ENCODE data around the gene SMURF1.

DNA sequence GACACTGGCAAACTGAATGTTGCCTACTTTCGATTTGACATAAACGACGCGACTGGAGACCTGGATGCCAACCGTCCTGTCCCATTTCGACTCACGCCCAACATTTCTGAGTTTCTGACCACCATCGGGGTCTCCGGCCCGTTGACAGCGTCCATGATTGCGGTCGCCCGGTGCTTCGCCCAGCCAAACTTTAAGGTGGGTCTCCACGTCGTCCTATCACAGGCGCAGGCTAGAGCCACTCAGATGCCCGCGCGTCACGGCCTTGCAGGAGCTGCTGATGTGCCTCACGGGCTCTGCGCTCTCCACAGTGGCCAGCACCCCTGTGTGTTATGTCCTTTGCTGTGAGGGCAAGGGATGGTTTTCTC is 132.6 kb downstream of the SMURF1 start:
- TF ChIP-seq, protein P1, sequence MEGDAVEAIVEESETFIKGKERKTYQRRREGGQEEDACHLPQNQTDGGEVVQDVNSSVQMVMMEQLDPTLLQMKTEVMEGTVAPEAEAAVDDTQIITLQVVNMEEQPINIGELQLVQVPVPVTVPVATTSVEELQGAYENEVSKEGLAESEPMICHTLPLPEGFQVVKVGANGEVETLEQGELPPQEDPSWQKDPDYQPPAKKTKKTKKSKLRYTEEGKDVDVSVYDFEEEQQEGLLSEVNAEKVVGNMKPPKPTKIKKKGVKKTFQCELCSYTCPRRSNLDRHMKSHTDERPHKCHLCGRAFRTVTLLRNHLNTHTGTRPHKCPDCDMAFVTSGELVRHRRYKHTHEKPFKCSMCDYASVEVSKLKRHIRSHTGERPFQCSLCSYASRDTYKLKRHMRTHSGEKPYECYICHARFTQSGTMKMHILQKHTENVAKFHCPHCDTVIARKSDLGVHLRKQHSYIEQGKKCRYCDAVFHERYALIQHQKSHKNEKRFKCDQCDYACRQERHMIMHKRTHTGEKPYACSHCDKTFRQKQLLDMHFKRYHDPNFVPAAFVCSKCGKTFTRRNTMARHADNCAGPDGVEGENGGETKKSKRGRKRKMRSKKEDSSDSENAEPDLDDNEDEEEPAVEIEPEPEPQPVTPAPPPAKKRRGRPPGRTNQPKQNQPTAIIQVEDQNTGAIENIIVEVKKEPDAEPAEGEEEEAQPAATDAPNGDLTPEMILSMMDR (IDR thresholded peaks at IDR 0.05; ENCODE audit: poor library complexity, severe bottlenecking), result no peak
- no peak for TF ChIP-seq POLR2AphosphoS5 (IDR thresholded peaks at IDR 0.05)
- TF ChIP-seq MXI1 (conservative IDR thresholded peaks at IDR 0.05; ENCODE audit: poor library complexity, severe bottlenecking), result no peak
- no peak for TF ChIP-seq EP300 (conservative IDR thresholded peaks at IDR 0.05; ENCODE audit: poor library complexity, severe bottlenecking)
